H1 (cell line): ENCODE results near the gene PMEPA1. TPM values are rescaled to one million over a fixed set of nuclear protein-coding genes. Genes with fewer than 3 reads are reported as not detected.

Experiments used
- CTCF ChIA-PET: fragments of 300-600 bp; sonication (Branson Sonifier 250); formaldehyde crosslinking; loops from one replicate; lab custom pipeline; 2021; ENCODE audit not compliant: partially characterized antibody; lab: Charles Lee
- POLR2A ChIA-PET: fragments of 300-600 bp; sonication (Branson Sonifier 250); formaldehyde crosslinking; loops from one replicate; lab custom pipeline; 2021; ENCODE audit warnings: inconsistent platforms; ENCODE audit not compliant: partially characterized antibody; lab: Charles Lee
- DNase-seq, 2 experiments: peaks; one replicate each; pipeline versions ENCODE4 v3.0.0 to v3.0.0-alpha.2; 2010 to 2022; ENCODE audit warnings: low spot score in 2 of 2, low read depth in 1 of 2, mixed read lengths in 1 of 2
- FAIRE-seq: peaks from 2 replicates; lab custom pipeline; 2011; peaks lifted over from hg19 to GRCh38; lab: Jason Lieb, UNC
- H2AFZ ChIP-seq: 2 replicates; pipeline ENCODE4 v1.8.1; 2012; ENCODE audit warnings: low read length, inconsistent platforms
- H2AK5ac ChIP-seq: 2 replicates; pipeline ENCODE4 v1.6.1; 2013; ENCODE audit warnings: low read depth, low read length
- H2BK120ac ChIP-seq: replicated peaks from 2 replicates; pipeline ENCODE3; 2013; ENCODE audit warnings: low read depth, low read length, inconsistent platforms
- H2BK12ac ChIP-seq: 2 replicates; pipeline ENCODE4 v1.6.1; 2013; ENCODE audit warnings: low read depth, low read length
- H2BK15ac ChIP-seq: 2 replicates; pipeline ENCODE4 v1.6.1; 2013; ENCODE audit warnings: low read length
- H2BK20ac ChIP-seq: 2 replicates; pipeline ENCODE4 v1.6.1; 2013; ENCODE audit warnings: low read length
- H2BK5ac ChIP-seq: 2 replicates; pipeline ENCODE4 v1.6.1; 2013; ENCODE audit warnings: low read depth, low read length
- H3K14ac ChIP-seq: 2 replicates; pipeline ENCODE4 v1.6.1; 2013; ENCODE audit warnings: inconsistent platforms; ENCODE audit not compliant: insufficient read length
- H3K18ac ChIP-seq: 2 replicates; pipeline ENCODE4 v1.6.1; 2013; ENCODE audit warnings: low read length; ENCODE audit errors: extremely low read depth
- H3K23ac ChIP-seq: 2 replicates; pipeline ENCODE4 v1.6.1; 2013; ENCODE audit warnings: inconsistent platforms; ENCODE audit not compliant: insufficient read length
- H3K23me2 ChIP-seq: 2 replicates; pipeline ENCODE4 v1.6.1; 2013; ENCODE audit warnings: low read depth, low read length
- H3K27ac ChIP-seq: 2 replicates; pipeline ENCODE4 v1.6.1; 2011; ENCODE audit warnings: low read depth, low read length, inconsistent platforms
- H3K27me3 ChIP-seq, 4 experiments: replicated peaks in 1 of 4; 1 replicate in 1 of 4; 2 replicates in 3 of 4; pipeline versions ENCODE4 v1.6.1 to v1.8.1; 2011 to 2013; ENCODE audit warnings: low read length in 3 of 4, mild to moderate bottlenecking in 3 of 4, inconsistent platforms in 2 of 4, mixed read lengths in 2 of 4, moderate library complexity in 1 of 4; ENCODE audit not compliant: control insufficient read depth in 3 of 4, insufficient read depth in 3 of 4; ENCODE audit errors: extremely low read depth in 1 of 4
- H3K36me3 ChIP-seq, 4 experiments: 2 replicates each; pipeline versions ENCODE4 v1.6.1 to v1.8.1; 2011 to 2013; ENCODE audit warnings: mild to moderate bottlenecking in 4 of 4, low read length in 3 of 4, moderate library complexity in 2 of 4, control low read depth in 1 of 4, inconsistent platforms in 1 of 4; ENCODE audit not compliant: insufficient read depth in 4 of 4, control insufficient read depth in 2 of 4
- H3K4ac ChIP-seq: replicated peaks from 2 replicates; pipeline ENCODE3; 2013; ENCODE audit warnings: low read length, low read depth, mixed read lengths, inconsistent platforms; ENCODE audit not compliant: insufficient read length
- H3K4me1 ChIP-seq, 4 experiments: replicated peaks in 1 of 4; 1 replicate in 1 of 4; 2 replicates in 3 of 4; pipeline versions ENCODE4 v1.6.1 to v1.8.1; 2011 to 2013; ENCODE audit warnings: low read length in 3 of 4, inconsistent platforms in 2 of 4, mixed read lengths in 1 of 4; ENCODE audit not compliant: insufficient read depth in 4 of 4, control insufficient read depth in 3 of 4
- H3K4me2 ChIP-seq, 2 experiments: 2 replicates each; pipeline versions ENCODE4 v1.6.1 to v1.8.1; 2011 to 2013; ENCODE audit warnings: low read depth in 2 of 2, low read length in 2 of 2, control low read depth in 1 of 2, inconsistent platforms in 1 of 2, mild to moderate bottlenecking in 1 of 2; ENCODE audit not compliant: insufficient read depth in 1 of 2
- H3K4me3 ChIP-seq, 4 experiments: fragments of 200-600, 300-600 bp in 1 of 4; sonication (generic), shearing (Covaris generic), sonication (Bioruptor Twin) in 1 of 4; 2 replicates each; pipeline versions ENCODE4 v1.5.1 to v1.8.1; 2011 to 2016; ENCODE audit warnings: low read length in 4 of 4, low read depth in 3 of 4, control low read depth in 2 of 4, inconsistent platforms in 2 of 4, mild to moderate bottlenecking in 2 of 4, mixed read lengths in 1 of 4, moderate library complexity in 1 of 4; ENCODE audit not compliant: insufficient read depth in 2 of 4; ENCODE audit errors: extremely low read depth in 1 of 4
- H3K56ac ChIP-seq: replicated peaks from 2 replicates; pipeline ENCODE3; 2013; ENCODE audit warnings: low read depth, mild to moderate bottlenecking, mixed read lengths, low read length, inconsistent platforms; ENCODE audit not compliant: insufficient read length
- H3K79me1 ChIP-seq: 2 replicates; pipeline ENCODE4 v1.6.1; 2013; ENCODE audit warnings: low read depth, low read length, control low read depth
- H3K79me2 ChIP-seq, 2 experiments: 2 replicates each; pipeline versions ENCODE4 v1.6.1 to v1.8.1; 2012 to 2013; ENCODE audit warnings: low read length in 2 of 2, mild to moderate bottlenecking in 2 of 2, inconsistent platforms in 1 of 2; ENCODE audit not compliant: insufficient read depth in 2 of 2, control insufficient read depth in 1 of 2
- H3K9ac ChIP-seq, 4 experiments: replicated peaks in 1 of 4; 1 replicate in 1 of 4; 2 replicates in 3 of 4; pipeline versions ENCODE4 v1.6.1 to v1.8.1; 2011 to 2013; ENCODE audit warnings: low read depth in 3 of 4, low read length in 3 of 4, control low read depth in 2 of 4, mild to moderate bottlenecking in 2 of 4, moderate library complexity in 2 of 4, inconsistent platforms in 1 of 4; ENCODE audit errors: extremely low read depth in 1 of 4
- H3K9me3 ChIP-seq, 2 experiments: 2 replicates each; pipeline versions ENCODE4 v1.6.1 to v1.8.1; 2012 to 2013; ENCODE audit warnings: mild to moderate bottlenecking in 2 of 2, moderate library complexity in 2 of 2, control low read depth in 1 of 2, inconsistent platforms in 1 of 2, low read depth in 1 of 2, low read length in 1 of 2, mixed read lengths in 1 of 2; ENCODE audit not compliant: insufficient read depth in 2 of 2
- H4K20me1 ChIP-seq, 2 experiments: replicated peaks in 1 of 2; 2 replicates each; pipeline versions ENCODE3 to v1.8.1; 2011 to 2013; ENCODE audit warnings: inconsistent platforms in 2 of 2, low read length in 2 of 2, mild to moderate bottlenecking in 1 of 2; ENCODE audit not compliant: insufficient read depth in 2 of 2, control insufficient read depth in 1 of 2
- H4K5ac ChIP-seq: 2 replicates; pipeline ENCODE4 v1.6.1; 2013; ENCODE audit warnings: low read length, low read depth, mixed read lengths, inconsistent platforms; ENCODE audit not compliant: insufficient read length
- H4K8ac ChIP-seq: 2 replicates; pipeline ENCODE4 v1.8.0; 2013; ENCODE audit warnings: mild to moderate bottlenecking, moderate library complexity, low read length, inconsistent platforms; ENCODE audit not compliant: insufficient read depth; ENCODE audit errors: extremely low read depth
- H4K91ac ChIP-seq: replicated peaks from 2 replicates; pipeline ENCODE3; 2013; ENCODE audit warnings: low read length, mixed read lengths, inconsistent platforms; ENCODE audit not compliant: insufficient read length
- BCL11A ChIP-seq, 2 experiments: IDR thresholded peaks; one replicate each; pipeline ENCODE4 v1.6.1; 2011; ENCODE audit warnings: low read depth in 2 of 2, low read length in 2 of 2, mild to moderate bottlenecking in 2 of 2
- FOSL1 ChIP-seq: IDR thresholded peaks from 2 replicates; pipeline ENCODE4 v1.6.1; 2011; ENCODE audit warnings: mild to moderate bottlenecking, low read depth, low read length, moderate library complexity; ENCODE audit not compliant: insufficient read depth
- KDM5A ChIP-seq: fragments of 200-600 bp; IDR thresholded peaks from 2 replicates; pipeline ENCODE4 v1.7.1; 2012; ENCODE audit warnings: mild to moderate bottlenecking, low read length, inconsistent platforms, mixed read lengths
- POLR2A ChIP-seq, 2 experiments: IDR thresholded peaks; 1 replicate in 1 of 2; 2 replicates in 1 of 2; pipeline ENCODE4 v1.6.1; 2011; ENCODE audit warnings: low read depth in 2 of 2, low read length in 2 of 2, mild to moderate bottlenecking in 2 of 2; ENCODE audit errors: control extremely low read depth in 1 of 2
- POLR2AphosphoS5 ChIP-seq: IDR thresholded peaks from 2 replicates; pipeline ENCODE4 v1.6.1; 2011; ENCODE audit warnings: low read depth, low read length
- WGBS, 2 experiments: shearing (Covaris generic) in 1 of 2; methylation state at CpG; one replicate each; pipeline versions ENCODE4 v1.1.6 to v1.1.7; 2013 to 2015; ENCODE audit warnings: low lambda C conversion rate in 2 of 2, mixed read lengths in 2 of 2, inconsistent platforms in 1 of 2, low coverage in 1 of 2, missing lambda C conversion rate in 1 of 2; ENCODE audit not compliant: insufficient replicate concordance in 2 of 2, insufficient coverage in 1 of 2, insufficient read length in 1 of 2; ENCODE audit errors: extremely low coverage in 1 of 2, missing lambda C conversion rate in 1 of 2; 5-methylcytosine and 5-hydroxymethylcytosine counted together
- polyA plus RNA-seq, 7 experiments: library from polyadenylated mRNA; depleted of rRNA in 3 of 7; stranded (reverse) in 5 of 7; unstranded in 2 of 7; fragments of >200 nt in 5 of 7; fragments of 200-250 nt in 2 of 7; gene quantifications; 1 replicate in 5 of 7; 2 replicates in 1 of 7; 4 replicates in 1 of 7; pipeline versions ENCODE4 v1.2.1 to v1.2.3, GENCODE V29; 2011 to 2013; ENCODE audit warnings: missing spikeins in 2 of 7, mixed read lengths in 2 of 7
- total RNA-seq: library from RNA; stranded (reverse); fragmentation: NEBNext Ultra II Directional; extraction: Animal tissue kit (Norgen Biotek cat#: 25700); gene quantifications from 2 replicates; pipeline ENCODE4 v1.2.1, GENCODE V29; 2021

The PMEPA1 gene
- total and polyA plus RNA-seq, 2 of the 8 experiments (the other 6 are each of a cell fraction or from before 2014, with no cell fraction given): 12.7 to 20.5 TPM

DNA sequence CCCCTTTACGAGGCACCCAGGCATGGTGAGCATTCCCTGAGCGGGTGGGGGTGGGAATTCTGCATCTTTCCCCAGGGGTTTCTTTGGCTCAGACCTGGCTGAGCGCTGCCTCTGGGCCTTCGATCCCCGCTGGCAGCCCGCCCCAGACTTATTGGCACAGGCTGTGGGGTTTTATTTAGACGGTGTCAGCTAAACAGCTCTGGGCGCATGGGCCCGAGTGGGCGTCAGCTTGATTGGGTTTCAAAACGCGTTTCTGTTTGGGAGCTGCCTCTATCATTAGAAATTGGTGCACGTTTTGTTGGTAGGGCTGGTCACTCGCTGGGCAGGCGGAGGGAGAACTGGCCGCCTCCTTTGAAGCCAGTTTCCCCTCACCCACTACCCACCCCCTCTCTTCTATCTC lies 21.0 kb downstream of the PMEPA1 start:
- no peak overlapping the region for H4K5ac ChIP-seq
- H3K27ac ChIP-seq: no peak overlapping the region
- H3K9ac ChIP-seq: no peak overlapping the region
- no peak overlapping the region for H4K8ac ChIP-seq
- H3K4ac ChIP-seq: no peak overlapping the region
- H3K14ac ChIP-seq: no peak overlapping the region
- FAIRE-seq: no peak
- peaks cover 0 to 30% (median 16%) of the 10 kb centered on the region in 4 experiments; a peak in 6 of 7 replicates for H3K4me1 ChIP-seq
- no peaks in the 10 kb centered on the region for H3K27me3 ChIP-seq
- ChIA-PET CTCF (interaction anchor here (0.7 to 1.5 kb wide), 2 partner anchors 10 to 22 kb away, joined by 3 read pairs; no protein-coding TSS in a partner anchor), POLR2A (interaction anchor here (2.0 to 9.4 kb wide), 2 partner anchors 10 to 19 kb away, joined by 6 to 59 read pairs; partner anchors contain the start of gene PMEPA1)
- H2BK120ac ChIP-seq: no peak overlapping the region
- no peak overlapping the region for H2AFZ ChIP-seq
- H3K79me2 ChIP-seq: peaks cover 9 to 70% of the 10 kb centered on the region in 2 experiments; a peak in 3 of 4 replicates
- peaks cover 19 to 27% of the 10 kb centered on the region in 2 experiments for H4K20me1 ChIP-seq
- H3K23ac ChIP-seq: no peak overlapping the region
- H2AK5ac ChIP-seq: no peak overlapping the region
- H2BK5ac ChIP-seq: no peak overlapping the region
- DNase-seq: no peak
- TF ChIP-seq POLR2AphosphoS5 (no peak), POLR2A (IDR thresholded peaks at IDR 0.05; ENCODE audit: control extremely low read depth in 1 of 2, low read depth in 2 of 2, low read length in 2 of 2) (no peak), KDM5A (no peak), FOSL1 (no peak), BCL11A (IDR thresholded peaks at IDR 0.05; ENCODE audit: low read depth in 2 of 2, low read length in 2 of 2) (no peak)
- no peaks in the 10 kb centered on the region for H3K23me2 ChIP-seq
- 97% methylated on average over 12 of the region's 16 CpGs; no CpG with 5 or more reads in 1 of the 2 experiments for WGBS, 2 experiments
- no peak overlapping the region for H2BK12ac ChIP-seq
- no peak overlapping the region for H2BK20ac ChIP-seq
- H3K79me1 ChIP-seq: peaks cover 20% of the 10 kb centered on the region
- H3K18ac ChIP-seq: no peak overlapping the region
- no peak overlapping the region for H3K56ac ChIP-seq
- no peaks in the 10 kb centered on the region for H3K9me3 ChIP-seq
- H4K91ac ChIP-seq: no peak overlapping the region
- no peak overlapping the region for H3K4me2 ChIP-seq
- H2BK15ac ChIP-seq: no peak overlapping the region
- H3K36me3 ChIP-seq: no peaks in the 10 kb centered on the region; a peak in 1 of 8 replicates
- H3K4me3 ChIP-seq: no peak overlapping the region
